GM12892 (cell line): Measurements from ENCODE around the gene MYCBP2.

Source experiments
- POLR2A ChIP-seq: IDR thresholded peaks from 2 replicates; pipeline ENCODE4 v1.6.1; 2011; ENCODE audit warnings: low read depth, low read length, control low read depth
- POLR2AphosphoS5 ChIP-seq: IDR thresholded peaks from 2 replicates; pipeline ENCODE4 v1.6.1; 2011; ENCODE audit warnings: low read depth, low read length, control low read depth
- TAF1 ChIP-seq: IDR thresholded peaks from 2 replicates; pipeline ENCODE4 v1.6.1; 2011; ENCODE audit warnings: low read depth, mild to moderate bottlenecking, control low read depth, low read length, borderline replicate concordance

GRCh38 chr13:77318741-77319140 is 8.2 kb downstream of the MYCBP2 start:
- TF ChIP-seq POLR2AphosphoS5 (no peak), POLR2A (no peak), TAF1 (no peak)
